ENCODE data around the gene MRPL46. TPM values are rescaled to one million over a fixed set of nuclear protein-coding genes. Genes with fewer than 3 reads are reported as not detected.

The MRPL46 gene
- total and polyA plus RNA-seq, 2 of the 13 experiments (the other 11 are each of a cell fraction or from before 2014, with no cell fraction given), result 62.9 to 79.2 TPM

- TF ChIP-seq MIER2 (CRISPR knock-in tag; IDR thresholded peaks at IDR 0.05), result no peak
These were observed 15.1 kb upstream of the MRPL46 start (continued) for GRCh38 chr15:88482263-88482662.

GRCh38 chr15:88480981-88481380 is 13.8 kb upstream of the MRPL46 start:
- intact Hi-C loops (cut with micrococcal nuclease; ENCODE audit: unreplicated experiment), result no loop called here
- H3K9ac ChIP-seq (ENCODE audit: insufficient read depth, low read depth, low read length), result no peak overlapping the region
- H3K4me3 ChIP-seq (replicated peaks in 1 of 3; ENCODE audit: insufficient read depth in 1 of 3, low read depth in 2 of 3, low read length in 3 of 3), result no peak overlapping the region
- WGBS (ENCODE audit: low lambda C conversion rate), result 94% methylated on average over 8 of the region's 8 CpGs
- CTCF ChIA-PET (ENCODE audit: low intra/inter-chr PET ratio, low total read pairs), result no interaction called here
- no TSS peak for BruUV-seq (replicated peaks)
- no peaks in the 10 kb centered on the region for H3K79me2 ChIP-seq (ENCODE audit: insufficient read depth, low read length)
- H3K4me2 ChIP-seq (ENCODE audit: low read depth, low read length), result no peak overlapping the region
- H3K27ac ChIP-seq (ENCODE audit: extremely low read length, insufficient read depth, low read length), result no peak overlapping the region
- no peaks in the 10 kb centered on the region for H3K27me3 ChIP-seq (ENCODE audit: control insufficient read depth in 1 of 2, insufficient read depth in 2 of 2, low read length in 2 of 2)
- no peak for FAIRE-seq
- ATAC-seq, result no peak
- POLR2A ChIA-PET, result interaction anchor here (4.1 kb wide), 1 partner anchor 14 kb away, joined by 16 read pairs; the partner anchor contains the start of genes MRPL46 and MRPS11
- H4K20me1 ChIP-seq (ENCODE audit: insufficient read depth, low read length), result no peaks in the 10 kb centered on the region
- H3K9me3 ChIP-seq (ENCODE audit: low read length), result no peaks in the 10 kb centered on the region
- no peaks in the 10 kb centered on the region for H3K4me1 ChIP-seq (ENCODE audit: insufficient read depth, low read length)
- in situ Hi-C loops (cut with HindIII; ENCODE audit: extremely low pct_ligation_motif_present, low pct_unique_long_range_greater_than_20kb), result no loop called here
- no peak overlapping the region for H2AFZ ChIP-seq (ENCODE audit: low read length)
- DNase-seq (ENCODE audit: low spot score), result no peak
- peaks cover 4 to 18% of the 10 kb centered on the region in 2 experiments; a peak in 4 of 5 replicates for H3K36me3 ChIP-seq (replicated peaks in 1 of 2; ENCODE audit: control insufficient read depth in 1 of 2, insufficient read depth in 2 of 2, low read length in 2 of 2)
- TF ChIP-seq, protein P1, sequence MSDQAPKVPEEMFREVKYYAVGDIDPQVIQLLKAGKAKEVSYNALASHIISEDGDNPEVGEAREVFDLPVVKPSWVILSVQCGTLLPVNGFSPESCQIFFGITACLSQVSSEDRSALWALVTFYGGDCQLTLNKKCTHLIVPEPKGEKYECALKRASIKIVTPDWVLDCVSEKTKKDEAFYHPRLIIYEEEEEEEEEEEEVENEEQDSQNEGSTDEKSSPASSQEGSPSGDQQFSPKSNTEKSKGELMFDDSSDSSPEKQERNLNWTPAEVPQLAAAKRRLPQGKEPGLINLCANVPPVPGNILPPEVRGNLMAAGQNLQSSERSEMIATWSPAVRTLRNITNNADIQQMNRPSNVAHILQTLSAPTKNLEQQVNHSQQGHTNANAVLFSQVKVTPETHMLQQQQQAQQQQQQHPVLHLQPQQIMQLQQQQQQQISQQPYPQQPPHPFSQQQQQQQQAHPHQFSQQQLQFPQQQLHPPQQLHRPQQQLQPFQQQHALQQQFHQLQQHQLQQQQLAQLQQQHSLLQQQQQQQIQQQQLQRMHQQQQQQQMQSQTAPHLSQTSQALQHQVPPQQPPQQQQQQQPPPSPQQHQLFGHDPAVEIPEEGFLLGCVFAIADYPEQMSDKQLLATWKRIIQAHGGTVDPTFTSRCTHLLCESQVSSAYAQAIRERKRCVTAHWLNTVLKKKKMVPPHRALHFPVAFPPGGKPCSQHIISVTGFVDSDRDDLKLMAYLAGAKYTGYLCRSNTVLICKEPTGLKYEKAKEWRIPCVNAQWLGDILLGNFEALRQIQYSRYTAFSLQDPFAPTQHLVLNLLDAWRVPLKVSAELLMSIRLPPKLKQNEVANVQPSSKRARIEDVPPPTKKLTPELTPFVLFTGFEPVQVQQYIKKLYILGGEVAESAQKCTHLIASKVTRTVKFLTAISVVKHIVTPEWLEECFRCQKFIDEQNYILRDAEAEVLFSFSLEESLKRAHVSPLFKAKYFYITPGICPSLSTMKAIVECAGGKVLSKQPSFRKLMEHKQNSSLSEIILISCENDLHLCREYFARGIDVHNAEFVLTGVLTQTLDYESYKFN (CRISPR knock-in tag; conservative IDR thresholded peaks at IDR 0.05), result no peak
- TF ChIP-seq, protein P2, sequence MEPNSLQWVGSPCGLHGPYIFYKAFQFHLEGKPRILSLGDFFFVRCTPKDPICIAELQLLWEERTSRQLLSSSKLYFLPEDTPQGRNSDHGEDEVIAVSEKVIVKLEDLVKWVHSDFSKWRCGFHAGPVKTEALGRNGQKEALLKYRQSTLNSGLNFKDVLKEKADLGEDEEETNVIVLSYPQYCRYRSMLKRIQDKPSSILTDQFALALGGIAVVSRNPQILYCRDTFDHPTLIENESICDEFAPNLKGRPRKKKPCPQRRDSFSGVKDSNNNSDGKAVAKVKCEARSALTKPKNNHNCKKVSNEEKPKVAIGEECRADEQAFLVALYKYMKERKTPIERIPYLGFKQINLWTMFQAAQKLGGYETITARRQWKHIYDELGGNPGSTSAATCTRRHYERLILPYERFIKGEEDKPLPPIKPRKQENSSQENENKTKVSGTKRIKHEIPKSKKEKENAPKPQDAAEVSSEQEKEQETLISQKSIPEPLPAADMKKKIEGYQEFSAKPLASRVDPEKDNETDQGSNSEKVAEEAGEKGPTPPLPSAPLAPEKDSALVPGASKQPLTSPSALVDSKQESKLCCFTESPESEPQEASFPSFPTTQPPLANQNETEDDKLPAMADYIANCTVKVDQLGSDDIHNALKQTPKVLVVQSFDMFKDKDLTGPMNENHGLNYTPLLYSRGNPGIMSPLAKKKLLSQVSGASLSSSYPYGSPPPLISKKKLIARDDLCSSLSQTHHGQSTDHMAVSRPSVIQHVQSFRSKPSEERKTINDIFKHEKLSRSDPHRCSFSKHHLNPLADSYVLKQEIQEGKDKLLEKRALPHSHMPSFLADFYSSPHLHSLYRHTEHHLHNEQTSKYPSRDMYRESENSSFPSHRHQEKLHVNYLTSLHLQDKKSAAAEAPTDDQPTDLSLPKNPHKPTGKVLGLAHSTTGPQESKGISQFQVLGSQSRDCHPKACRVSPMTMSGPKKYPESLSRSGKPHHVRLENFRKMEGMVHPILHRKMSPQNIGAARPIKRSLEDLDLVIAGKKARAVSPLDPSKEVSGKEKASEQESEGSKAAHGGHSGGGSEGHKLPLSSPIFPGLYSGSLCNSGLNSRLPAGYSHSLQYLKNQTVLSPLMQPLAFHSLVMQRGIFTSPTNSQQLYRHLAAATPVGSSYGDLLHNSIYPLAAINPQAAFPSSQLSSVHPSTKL (CRISPR knock-in tag; IDR thresholded peaks at IDR 0.05), result no peak
- TF ChIP-seq ZFAT (CRISPR knock-in tag; conservative IDR thresholded peaks at IDR 0.05) (no peak), RFX5 (IDR thresholded peaks at IDR 0.05; ENCODE audit: low read depth, low read length) (no peak), MED8 (CRISPR knock-in tag; IDR thresholded peaks at IDR 0.05; ENCODE audit: insufficient replicate concordance) (no peak)
